Thoracic aorta (tissue), 2 donors: ENCODE results near the gene CAPN12. TPM values are rescaled to one million over a fixed set of nuclear protein-coding genes. Genes with fewer than 3 reads are reported as not detected.
A peak's percentile ranks its signal among the peaks of the same experiment; 100 is the strongest.

Source experiments
- ATAC-seq: fragments of 150-250 bp; one replicate; pipeline ENCODE4 v1.8.0; 2017; ENCODE audit warnings: low read depth; ENCODE audit not compliant: insufficient number of reproducible peaks, low FRiP score
- DNase-seq: peaks from one replicate; pipeline ENCODE4 v3.0.0-alpha.2; 2020; ENCODE audit warnings: low spot score
- H3K27ac ChIP-seq, 2 donors: fragments of 200-600 bp; sonication (generic); 1 replicate in 1 of 2; 2 replicates in 1 of 2; pipeline ENCODE4 v1.5.1; 2016; ENCODE audit warnings: mild to moderate bottlenecking in 2 of 2, moderate library complexity in 2 of 2
- H3K27me3 ChIP-seq: fragments of 200-600 bp; sonication (generic); replicated peaks from 2 replicates; pipeline ENCODE4 v1.6.0; 2016; ENCODE audit warnings: mild to moderate bottlenecking; ENCODE audit not compliant: insufficient read depth
- H3K36me3 ChIP-seq: fragments of 200-600 bp; sonication (generic); one replicate; pipeline ENCODE4 v1.5.1; 2016
- H3K4me1 ChIP-seq, 2 donors: fragments of 200-600 bp; sonication (generic); 1 replicate in 1 of 2; 2 replicates in 1 of 2; pipeline versions ENCODE4 v1.5.1 to v1.6.0; 2016; ENCODE audit warnings: low read depth in 2 of 2, mild to moderate bottlenecking in 1 of 2; ENCODE audit not compliant: control insufficient read depth in 1 of 2
- H3K4me3 ChIP-seq: fragments of 200-600 bp; sonication (generic); 2 replicates; pipeline ENCODE4 v1.5.1; 2016; ENCODE audit warnings: mild to moderate bottlenecking
- H3K9me3 ChIP-seq: fragments of 200-600 bp; sonication (generic); 2 replicates; pipeline ENCODE4 v1.5.1; 2016
- total RNA-seq, 2 donors: library from RNA; depleted of rRNA; stranded (reverse); fragments of >200 nt; gene quantifications; one replicate each; pipeline versions ENCODE4 v1.1.0 to v1.2.3, GENCODE V29; 2016
- TF ChIP-seq, protein P1 (sequence below): fragments of 200-600 bp; sonication (generic); IDR thresholded peaks from one replicate; pipeline ENCODE4 v1.5.1; 2019; ENCODE audit warnings: antibody characterized with exemption

Gene CAPN12
- total RNA-seq, 2 donors from 2014 or later: 0.81 to 2.1 TPM

DNA sequence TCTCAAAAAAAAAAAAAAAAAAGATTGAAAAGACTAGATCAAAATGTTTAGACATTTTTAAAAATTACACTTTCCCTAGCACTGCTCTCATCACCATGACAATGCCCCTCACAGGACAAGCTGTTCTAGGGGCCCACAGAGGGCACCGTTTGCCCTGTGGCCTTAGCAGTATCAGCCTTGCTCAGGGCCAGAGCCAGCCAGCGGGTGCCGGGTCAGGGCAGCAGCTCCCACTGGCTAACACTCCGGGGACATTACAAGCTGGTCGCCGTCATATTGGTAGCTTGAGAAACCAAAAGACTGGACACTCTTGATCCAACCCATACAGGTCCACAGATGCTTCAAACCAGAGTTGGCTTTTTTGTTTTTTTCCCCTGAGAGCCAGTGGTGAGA, 18.0 kb downstream of the CAPN12 start:
- DNase-seq (no peak), ATAC-seq (no peak)
- TF ChIP-seq, protein P1, sequence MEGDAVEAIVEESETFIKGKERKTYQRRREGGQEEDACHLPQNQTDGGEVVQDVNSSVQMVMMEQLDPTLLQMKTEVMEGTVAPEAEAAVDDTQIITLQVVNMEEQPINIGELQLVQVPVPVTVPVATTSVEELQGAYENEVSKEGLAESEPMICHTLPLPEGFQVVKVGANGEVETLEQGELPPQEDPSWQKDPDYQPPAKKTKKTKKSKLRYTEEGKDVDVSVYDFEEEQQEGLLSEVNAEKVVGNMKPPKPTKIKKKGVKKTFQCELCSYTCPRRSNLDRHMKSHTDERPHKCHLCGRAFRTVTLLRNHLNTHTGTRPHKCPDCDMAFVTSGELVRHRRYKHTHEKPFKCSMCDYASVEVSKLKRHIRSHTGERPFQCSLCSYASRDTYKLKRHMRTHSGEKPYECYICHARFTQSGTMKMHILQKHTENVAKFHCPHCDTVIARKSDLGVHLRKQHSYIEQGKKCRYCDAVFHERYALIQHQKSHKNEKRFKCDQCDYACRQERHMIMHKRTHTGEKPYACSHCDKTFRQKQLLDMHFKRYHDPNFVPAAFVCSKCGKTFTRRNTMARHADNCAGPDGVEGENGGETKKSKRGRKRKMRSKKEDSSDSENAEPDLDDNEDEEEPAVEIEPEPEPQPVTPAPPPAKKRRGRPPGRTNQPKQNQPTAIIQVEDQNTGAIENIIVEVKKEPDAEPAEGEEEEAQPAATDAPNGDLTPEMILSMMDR: no peak
- Histone ChIP-seq H3K27me3 (no peaks in the 10 kb centered on the region), H3K27ac (peak overlapping the region in 1 of 2 donors; percentile 8), H3K4me3 (no peak overlapping the region), H3K4me1 (peaks cover 10 to 27% of the 10 kb centered on the region in 2 donors), H3K36me3 (peaks cover 87% of the 10 kb centered on the region), H3K9me3 (no peaks in the 10 kb centered on the region)

DNA sequence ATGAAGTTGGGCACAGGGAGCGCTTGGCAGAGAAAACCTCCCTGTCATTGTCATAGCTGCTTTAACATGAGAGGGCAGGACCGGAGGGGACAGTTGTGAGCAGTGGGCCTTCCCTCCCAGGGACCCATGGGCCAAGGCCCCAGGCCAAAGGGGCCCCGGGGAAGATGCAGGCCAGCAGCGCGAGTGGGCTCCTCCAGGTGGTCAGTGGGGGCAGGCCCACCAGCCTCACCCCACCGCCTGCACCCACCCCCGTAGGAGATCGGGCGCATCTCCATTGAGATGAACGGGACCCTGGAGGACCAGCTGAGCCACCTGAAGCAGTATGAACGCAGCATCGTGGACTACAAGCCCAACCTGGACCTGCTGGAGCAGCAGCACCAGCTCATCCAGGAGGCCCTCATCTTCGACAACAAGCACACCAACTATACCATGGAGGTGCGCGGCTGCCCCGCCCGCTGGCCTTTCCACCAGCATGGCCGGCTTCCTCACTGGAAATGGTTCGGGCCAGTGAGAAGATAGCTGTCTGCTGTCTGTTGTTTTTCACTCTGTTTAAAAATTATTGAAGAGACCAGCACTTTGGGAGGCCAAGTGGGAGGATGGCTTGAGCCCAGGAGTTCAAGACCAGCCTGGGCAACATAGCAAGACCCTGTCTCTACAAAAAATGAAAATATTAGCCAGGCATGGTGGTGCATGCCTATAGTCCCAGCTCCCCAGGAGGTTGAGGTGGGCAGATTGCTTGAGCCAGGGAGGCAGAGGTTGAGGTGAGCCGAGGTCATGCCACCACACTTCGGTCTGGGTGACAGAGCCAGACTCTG, 18.6 kb downstream of the CAPN12 start:
- Histone ChIP-seq H3K27me3 (no peaks in the 10 kb centered on the region), H3K4me1 (peaks cover 10 to 32% of the 10 kb centered on the region in 2 donors), H3K4me3 (no peak overlapping the region), H3K9me3 (no peaks in the 10 kb centered on the region), H3K36me3 (peaks cover 87% of the 10 kb centered on the region), H3K27ac (peak overlapping the region in 1 of 2 donors; percentile 8)
- TF ChIP-seq, protein P1: no peak
- no peak for ATAC-seq
- no peak for DNase-seq

DNA sequence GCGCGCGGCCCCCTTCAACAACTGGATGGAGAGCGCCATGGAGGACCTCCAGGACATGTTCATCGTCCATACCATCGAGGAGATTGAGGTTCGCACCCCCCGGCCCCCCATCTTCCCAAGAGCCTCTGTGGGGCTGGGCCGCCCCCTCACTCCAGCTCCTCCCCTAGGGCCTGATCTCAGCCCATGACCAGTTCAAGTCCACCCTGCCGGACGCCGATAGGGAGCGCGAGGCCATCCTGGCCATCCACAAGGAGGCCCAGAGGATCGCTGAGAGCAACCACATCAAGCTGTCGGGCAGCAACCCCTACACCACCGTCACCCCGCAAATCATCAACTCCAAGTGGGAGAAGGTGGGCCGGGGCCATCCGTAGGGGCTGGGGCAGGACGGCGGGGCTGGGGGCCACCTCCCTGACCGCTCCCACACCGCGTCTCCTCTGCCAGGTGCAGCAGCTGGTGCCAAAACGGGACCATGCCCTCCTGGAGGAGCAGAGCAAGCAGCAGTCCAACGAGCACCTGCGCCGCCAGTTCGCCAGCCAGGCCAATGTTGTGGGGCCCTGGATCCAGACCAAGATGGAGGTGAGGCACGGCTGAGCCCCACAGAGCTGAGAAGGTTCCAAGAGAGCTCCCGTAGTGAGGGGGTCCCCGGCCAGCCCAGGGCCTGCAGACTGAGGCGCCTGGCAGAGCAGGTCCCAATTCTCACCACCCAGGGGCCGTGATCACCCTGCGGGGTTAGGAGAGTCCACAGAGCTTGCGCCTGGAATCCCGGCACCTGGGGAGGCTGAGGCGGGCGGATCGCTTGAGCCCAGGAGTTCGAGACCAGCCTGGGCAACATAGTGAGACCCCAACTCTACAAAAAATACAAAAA, 20.1 kb downstream of the CAPN12 start:
- no peak for DNase-seq
- Histone ChIP-seq H3K27ac (peak overlapping the region; percentile 84 to 93), H3K36me3 (peaks cover 96% of the 10 kb centered on the region)

DNA sequence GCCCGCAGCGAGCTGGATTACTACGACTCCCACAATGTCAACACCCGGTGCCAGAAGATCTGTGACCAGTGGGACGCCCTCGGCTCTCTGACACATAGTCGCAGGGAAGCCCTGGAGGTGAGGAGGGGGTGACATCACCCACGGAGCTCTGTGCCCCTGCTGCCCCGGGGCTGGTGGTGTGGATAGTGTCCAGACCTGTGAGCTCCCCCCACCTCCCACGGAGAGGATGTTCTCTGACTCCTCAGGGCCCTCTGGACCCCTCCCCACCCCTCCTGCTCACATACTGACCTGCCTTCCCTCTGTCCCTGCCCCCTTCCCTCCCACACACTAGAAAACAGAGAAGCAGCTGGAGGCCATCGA, 20.7 kb downstream of the CAPN12 start:
- TF ChIP-seq, protein P1: no peak
- ATAC-seq (no peak), DNase-seq (no peak)
- no peaks in the 10 kb centered on the region for H3K27me3 ChIP-seq
- H3K4me1 ChIP-seq: peaks cover 22 to 53% of the 10 kb centered on the region in 2 donors
- H3K36me3 ChIP-seq: peaks cover 96% of the 10 kb centered on the region
- H3K9me3 ChIP-seq: no peaks in the 10 kb centered on the region
- H3K27ac ChIP-seq: peak overlapping the region; percentile 84 to 93
- H3K4me3 ChIP-seq: no peak overlapping the region

More for the DNA sequence above, 20.1 kb downstream of the CAPN12 start:
- H3K27me3 ChIP-seq: no peaks in the 10 kb centered on the region
- TF ChIP-seq, protein P1: no peak
- peaks cover 21 to 46% of the 10 kb centered on the region in 2 donors for H3K4me1 ChIP-seq
- H3K4me3 ChIP-seq: no peak overlapping the region
- no peak for ATAC-seq
- H3K9me3 ChIP-seq: no peaks in the 10 kb centered on the region
